Measurements from ENCODE around the gene TRIM59. TPM values are rescaled to one million over a fixed set of nuclear protein-coding genes. Genes with fewer than 3 reads are reported as not detected.

Gene TRIM59
- total RNA-seq, 2 donors from 2014 or later = 0.15 to 0.79 TPM

DNA sequence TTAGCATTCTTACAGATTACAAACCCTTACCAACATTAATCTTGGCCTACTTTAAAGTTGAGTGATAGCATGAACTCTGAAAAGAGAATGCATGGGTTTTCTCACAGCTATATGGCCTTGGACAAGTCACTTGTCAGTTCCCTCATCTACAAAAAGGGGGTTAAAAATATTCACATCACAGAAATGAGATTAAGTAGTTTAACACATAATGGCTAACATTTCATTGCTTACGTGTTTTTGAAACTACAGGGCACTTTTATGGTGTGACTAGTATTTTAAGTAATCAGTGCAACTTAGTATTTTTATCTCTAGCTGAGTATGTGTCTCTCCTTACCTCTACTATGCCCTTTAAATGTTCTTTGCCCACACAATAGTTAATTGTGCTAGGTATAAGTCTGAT lies 13.8 kb downstream of the TRIM59 start:
- Histone ChIP-seq H3K4me3 (no peak overlapping the region), H3K27ac (no peak overlapping the region), H3K36me3 (peaks cover 23% of the 10 kb centered on the region), H3K9me3 (no peaks in the 10 kb centered on the region), H3K4me1 (no peaks in the 10 kb centered on the region), H3K27me3 (no peaks in the 10 kb centered on the region)
- TF ChIP-seq, protein P1, sequence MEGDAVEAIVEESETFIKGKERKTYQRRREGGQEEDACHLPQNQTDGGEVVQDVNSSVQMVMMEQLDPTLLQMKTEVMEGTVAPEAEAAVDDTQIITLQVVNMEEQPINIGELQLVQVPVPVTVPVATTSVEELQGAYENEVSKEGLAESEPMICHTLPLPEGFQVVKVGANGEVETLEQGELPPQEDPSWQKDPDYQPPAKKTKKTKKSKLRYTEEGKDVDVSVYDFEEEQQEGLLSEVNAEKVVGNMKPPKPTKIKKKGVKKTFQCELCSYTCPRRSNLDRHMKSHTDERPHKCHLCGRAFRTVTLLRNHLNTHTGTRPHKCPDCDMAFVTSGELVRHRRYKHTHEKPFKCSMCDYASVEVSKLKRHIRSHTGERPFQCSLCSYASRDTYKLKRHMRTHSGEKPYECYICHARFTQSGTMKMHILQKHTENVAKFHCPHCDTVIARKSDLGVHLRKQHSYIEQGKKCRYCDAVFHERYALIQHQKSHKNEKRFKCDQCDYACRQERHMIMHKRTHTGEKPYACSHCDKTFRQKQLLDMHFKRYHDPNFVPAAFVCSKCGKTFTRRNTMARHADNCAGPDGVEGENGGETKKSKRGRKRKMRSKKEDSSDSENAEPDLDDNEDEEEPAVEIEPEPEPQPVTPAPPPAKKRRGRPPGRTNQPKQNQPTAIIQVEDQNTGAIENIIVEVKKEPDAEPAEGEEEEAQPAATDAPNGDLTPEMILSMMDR (IDR thresholded peaks at IDR 0.05) = no peak
- DNase-seq (ENCODE audit: low spot score) = no peak

DNA sequence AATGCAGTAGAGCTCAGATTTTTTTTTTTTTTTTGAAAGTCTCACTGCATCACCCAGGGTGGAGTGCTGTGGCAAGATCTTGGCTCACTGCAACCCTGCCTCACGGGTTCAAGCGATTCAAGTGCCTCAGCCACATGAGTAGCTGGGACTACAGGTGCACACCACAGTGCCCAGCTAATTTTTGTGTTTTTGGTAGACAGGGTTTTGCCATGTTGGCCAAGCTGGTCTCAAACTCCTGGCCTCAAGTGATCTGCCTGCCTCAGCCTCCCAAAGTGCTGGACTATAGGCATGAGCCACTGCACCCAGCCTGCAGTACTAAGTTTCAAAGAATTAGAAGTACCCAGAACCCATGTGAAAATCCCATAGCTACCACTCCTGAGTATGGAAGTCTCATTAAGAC lies 14.5 kb downstream of the TRIM59 start:
- Histone ChIP-seq H3K9me3 (no peaks in the 10 kb centered on the region), H3K27me3 (no peaks in the 10 kb centered on the region), H3K4me3 (no peak overlapping the region), H3K27ac (no peak overlapping the region), H3K4me1 (no peaks in the 10 kb centered on the region), H3K36me3 (peaks cover 29% of the 10 kb centered on the region)
- TF ChIP-seq, protein P1 (IDR thresholded peaks at IDR 0.05) = no peak
- DNase-seq (ENCODE audit: low spot score) = no peak

- Histone ChIP-seq H3K27ac (no peak overlapping the region), H3K4me3 (no peak overlapping the region), H3K27me3 (no peaks in the 10 kb centered on the region), H3K4me1 (no peaks in the 10 kb centered on the region), H3K36me3 (peaks cover 38% of the 10 kb centered on the region), H3K9me3 (no peaks in the 10 kb centered on the region)
- no peak for DNase-seq (ENCODE audit: low spot score)
- TF ChIP-seq, protein P1 (IDR thresholded peaks at IDR 0.05) = no peak
These were observed 15.5 kb downstream of the TRIM59 start for GRCh38 chr3:160434071-160434470.

DNA sequence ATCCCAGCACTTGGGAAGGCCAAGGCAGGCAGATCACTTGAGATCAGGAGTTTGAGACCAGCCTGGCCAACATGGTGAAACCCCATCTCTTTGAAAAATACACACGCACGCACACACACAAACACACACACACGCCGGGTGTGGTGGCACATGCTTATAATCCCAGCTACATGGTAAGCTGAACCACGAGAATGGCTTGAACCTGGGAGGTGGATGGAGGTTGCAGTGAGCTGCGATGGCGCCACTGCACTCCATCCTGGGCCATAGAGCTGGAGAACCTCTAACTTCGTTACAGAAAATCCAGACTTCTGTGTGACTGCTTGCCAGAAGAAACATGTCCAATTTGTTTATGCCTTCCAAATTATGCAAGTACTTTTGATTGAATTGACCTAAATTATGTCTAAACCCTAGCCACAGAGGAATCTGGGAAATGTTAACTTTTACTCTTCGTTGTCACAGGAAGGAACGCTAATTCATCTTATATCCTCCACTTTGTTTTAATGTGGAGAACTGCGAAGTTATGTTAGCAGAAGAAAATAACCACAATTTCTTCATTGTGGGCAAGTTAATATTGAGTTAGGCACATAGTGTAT lies 21.7 kb downstream of the TRIM59 start:
- TF ChIP-seq, protein P1 (IDR thresholded peaks at IDR 0.05) = no peak
- H3K9me3 ChIP-seq = no peaks in the 10 kb centered on the region
- peaks cover 67% of the 10 kb centered on the region for H3K36me3 ChIP-seq
- no peak overlapping the region for H3K27ac ChIP-seq
- DNase-seq (ENCODE audit: low spot score) = no peak
- H3K27me3 ChIP-seq = no peaks in the 10 kb centered on the region
- no peak overlapping the region for H3K4me3 ChIP-seq
- H3K4me1 ChIP-seq = no peaks in the 10 kb centered on the region

DNA sequence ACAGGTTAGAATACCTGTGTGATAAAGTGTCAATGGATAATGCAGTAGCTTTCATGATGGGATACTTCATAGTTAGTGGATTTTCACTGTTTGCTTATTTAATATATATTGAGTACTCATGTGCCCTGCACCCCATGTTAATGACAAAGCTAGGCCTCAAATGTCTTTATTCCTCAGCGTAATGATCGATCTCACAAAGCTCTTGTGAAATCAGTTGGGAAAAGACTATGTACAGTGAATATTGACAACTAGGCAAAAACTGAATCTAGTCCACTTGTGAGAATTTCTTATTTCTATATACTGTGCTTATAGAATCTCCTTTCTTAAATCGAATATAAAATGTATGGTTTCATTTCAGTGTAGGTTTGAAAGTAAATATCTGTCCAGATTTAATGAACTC lies 32.3 kb downstream of the TRIM59 start:
- Histone ChIP-seq H3K27ac (no peak overlapping the region), H3K27me3 (no peaks in the 10 kb centered on the region), H3K9me3 (no peaks in the 10 kb centered on the region), H3K36me3 (peaks cover 18% of the 10 kb centered on the region), H3K4me1 (no peaks in the 10 kb centered on the region), H3K4me3 (no peak overlapping the region)
- DNase-seq (ENCODE audit: low spot score) = no peak
- TF ChIP-seq, protein P1 (IDR thresholded peaks at IDR 0.05) = no peak

GRCh38 chr3:160413613-160414248 lies 35.9 kb downstream of the TRIM59 start:
- TF ChIP-seq, protein P1 (IDR thresholded peaks at IDR 0.05) = peak; percentile 88 to 90
- Histone ChIP-seq H3K4me3 (no peak overlapping the region), H3K36me3 (peaks cover 13% of the 10 kb centered on the region), H3K9me3 (no peaks in the 10 kb centered on the region), H3K27ac (no peak overlapping the region), H3K27me3 (no peaks in the 10 kb centered on the region), H3K4me1 (no peaks in the 10 kb centered on the region)
- no peak for DNase-seq (ENCODE audit: low spot score)

Measured in right atrium auricular region (tissue), 2 donors.